Adipose tissue (tissue), 3 donors: Measurements from ENCODE around the gene AKAP7. TPM values are rescaled to one million over a fixed set of nuclear protein-coding genes. Genes with fewer than 3 reads are reported as not detected.
"Not testable (repeated sequence)": the region's sequence is repeated elsewhere in the genome, so short reads cannot be mapped to it uniquely, and the experiment has no call there.

Source experiments
- H3K27ac ChIP-seq: one replicate; pipeline ENCODE4 v1.5.1; 2013; ENCODE audit warnings: low read depth, low read length
- WGBS, 3 donors: extraction: QIAGEN DNeasy Blood & Tissue Kit; methylation state at CpG; one replicate each; pipeline ENCODE4 v1.1.7; 2013; 5-methylcytosine and 5-hydroxymethylcytosine counted together
- polyA plus RNA-seq, 3 donors: library from polyadenylated mRNA; stranded (reverse); fragments of 200-250 nt; gene quantifications; one replicate each; pipeline ENCODE4 v1.2.3, GENCODE V29; 2013
- donor health status: healthy with polysubstance abuse.
- donor health status: Bipolar disorder and iron deficiency.
- donor health status: healthy.

Gene AKAP7
- 10 to 100 TPM in 1 of 3 donors, 1 to 10 TPM in 2; 5.7 to 10.1 (median 7.6) TPM for polyA plus RNA-seq

- H3K27ac ChIP-seq: peak within 1 kb of the TSS; percentile 87
- WGBS, 3 donors: 0% methylated on average over 62 to 99 of the region's 99 CpGs
Measured at GRCh38 chr6:131135244-131136020, at the start of gene AKAP7. AKAP7 (plus strand) TSS chr6:131135467; CDS start chr6:131135764, 297 bp downstream.

- not testable (repeated sequence) for H3K27ac ChIP-seq
- 48 to 73% (median 54%) methylated on average over 3 of the region's 3 CpGs for WGBS, 3 donors
Measured at GRCh38 chr6:131090339-131090738, 44.9 kb upstream of the AKAP7 start.

- H3K27ac ChIP-seq: not testable (repeated sequence)
- WGBS, 3 donors: 93 to 97% (median 95%) methylated on average over 5 to 7 of the region's 7 CpGs
Measured at GRCh38 chr6:131091944-131092343, 43.3 kb upstream of the AKAP7 start.

- WGBS, 3 donors: 87 to 98% (median 90%) methylated on average over 1 of the region's 1 CpG
- no peak overlapping the region for H3K27ac ChIP-seq
Measured at GRCh38 chr6:131093334-131093733, 41.9 kb upstream of the AKAP7 start.

- no peak overlapping the region for H3K27ac ChIP-seq
- WGBS, 3 donors: 79 to 93% (median 86%) methylated on average over 3 of the region's 3 CpGs
Measured at GRCh38 chr6:131096786-131097185, 38.5 kb upstream of the AKAP7 start.

GRCh38 chr6:131101911-131102680 lies 33.2 kb upstream of the AKAP7 start:
- 54 to 78% (median 78%) methylated on average over 5 of the region's 5 CpGs for WGBS, 3 donors
- no peak overlapping the region for H3K27ac ChIP-seq

GRCh38 chr6:131103296-131103695 lies 32.0 kb upstream of the AKAP7 start:
- no peak overlapping the region for H3K27ac ChIP-seq
- 77 to 88% (median 83%) methylated on average over 4 of the region's 4 CpGs for WGBS, 3 donors

- 93 to 100% (median 93%) methylated on average over 1 of the region's 1 CpG for WGBS, 3 donors
- H3K27ac ChIP-seq: no peak overlapping the region
Measured at GRCh38 chr6:131103901-131104300, 31.4 kb upstream of the AKAP7 start.

- H3K27ac ChIP-seq: no peak overlapping the region
- 41 to 81% (median 63%) methylated on average over 1 of the region's 1 CpG for WGBS, 3 donors
Measured at GRCh38 chr6:131107151-131107550, 28.1 kb upstream of the AKAP7 start.

GRCh38 chr6:131112249-131112648 lies 23.0 kb upstream of the AKAP7 start:
- WGBS, 3 donors: 69 to 84% (median 75%) methylated on average over 1 of the region's 1 CpG

GRCh38 chr6:131115651-131116050 lies 19.6 kb upstream of the AKAP7 start:
- H3K27ac ChIP-seq: no peak overlapping the region
- 83 to 93% (median 93%) methylated on average over 1 of the region's 1 CpG for WGBS, 3 donors

More at GRCh38 chr6:131112249-131112648, 23.0 kb upstream of the AKAP7 start:
- no peak overlapping the region for H3K27ac ChIP-seq

- 73 to 87% (median 83%) methylated on average over 2 of the region's 2 CpGs for WGBS, 3 donors
- no peak overlapping the region for H3K27ac ChIP-seq
Measured at GRCh38 chr6:131116321-131116720, 18.9 kb upstream of the AKAP7 start.

GRCh38 chr6:131116755-131117360 lies 18.4 kb upstream of the AKAP7 start:
- no peak overlapping the region for H3K27ac ChIP-seq
- 32 to 41% (median 39%) methylated on average over 4 of the region's 4 CpGs for WGBS, 3 donors

GRCh38 chr6:131117878-131118277 lies 17.4 kb upstream of the AKAP7 start:
- no peak overlapping the region for H3K27ac ChIP-seq
- WGBS, 3 donors: 80 to 84% (median 82%) methylated on average over 3 of the region's 3 CpGs

GRCh38 chr6:131122007-131122406 lies 13.3 kb upstream of the AKAP7 start:
- no peak overlapping the region for H3K27ac ChIP-seq
- 40 to 47% (median 42%) methylated on average over 3 of the region's 3 CpGs for WGBS, 3 donors

GRCh38 chr6:131122516-131122915 lies 12.8 kb upstream of the AKAP7 start:
- no peak overlapping the region for H3K27ac ChIP-seq
- WGBS, 3 donors: 38 to 72% (median 68%) methylated on average over 1 of the region's 1 CpG

- H3K27ac ChIP-seq: no peak overlapping the region
- 58 to 68% (median 62%) methylated on average over 3 of the region's 3 CpGs for WGBS, 3 donors
Measured at GRCh38 chr6:131124336-131125071, 10.8 kb upstream of the AKAP7 start.

GRCh38 chr6:131125431-131125830 lies 9.8 kb upstream of the AKAP7 start:
- WGBS, 3 donors: 86 to 96% (median 95%) methylated on average over 1 of the region's 1 CpG
- H3K27ac ChIP-seq: no peak overlapping the region
